GM23338 (cell line): ENCODE measurements around the gene BOLA3. TPM values are rescaled to one million over a fixed set of nuclear protein-coding genes. Genes with fewer than 3 reads are reported as not detected.

Source experiments
- ATAC-seq: fragments of 200-7000 bp; cut with Tn5 transposase; 3 replicates; pipeline ENCODE4 v1.9.1; 2020
- DNase-seq: peaks from one replicate; pipeline ENCODE4 v3.0.0-alpha.2; 2015; ENCODE audit warnings: low spot score
- H2AFZ ChIP-seq: fragments of 200-600 bp; sonication (generic); 2 replicates; pipeline ENCODE4 v1.8.0; 2016; ENCODE audit warnings: antibody characterized with exemption, mild to moderate bottlenecking, moderate library complexity
- H3F3A ChIP-seq: fragments of 200-600 bp; sonication (generic); replicated peaks from 2 replicates; pipeline ENCODE4 v1.8.0; 2017; ENCODE audit warnings: antibody characterized with exemption, mixed run types, low read depth
- H3K27ac ChIP-seq: fragments of 200-600 bp; sonication (generic); 2 replicates; pipeline ENCODE4 v1.6.1; 2016; ENCODE audit warnings: low read depth
- H3K27me3 ChIP-seq: fragments of 200-600 bp; sonication (generic); 2 replicates; pipeline ENCODE4 v1.8.0; 2016; ENCODE audit warnings: mild to moderate bottlenecking, mixed run types, moderate library complexity; ENCODE audit not compliant: insufficient read depth
- H3K36me3 ChIP-seq: fragments of 200-600 bp; sonication (generic); 2 replicates; pipeline ENCODE4 v1.8.0; 2016; ENCODE audit warnings: mild to moderate bottlenecking; ENCODE audit not compliant: insufficient read depth
- H3K4me1 ChIP-seq: fragments of 200-600 bp; sonication (generic); 2 replicates; pipeline ENCODE4 v1.8.0; 2016; ENCODE audit warnings: mild to moderate bottlenecking, moderate library complexity; ENCODE audit not compliant: insufficient read depth
- H3K4me2 ChIP-seq: fragments of 200-600 bp; sonication (generic); 2 replicates; pipeline ENCODE4 v1.7.1; 2017; ENCODE audit warnings: mixed run types
- H3K4me3 ChIP-seq: fragments of 200-600 bp; sonication (generic); 2 replicates; pipeline ENCODE4 v1.6.1; 2016; ENCODE audit warnings: mixed run types
- H3K79me2 ChIP-seq: fragments of 200-600 bp; sonication (generic); replicated peaks from 2 replicates; pipeline ENCODE4 v1.8.0; 2017; ENCODE audit warnings: mild to moderate bottlenecking; ENCODE audit not compliant: insufficient read depth
- H3K9me2 ChIP-seq: fragments of 200-600 bp; sonication (generic); 2 replicates; pipeline ENCODE4 v1.8.0; 2017; ENCODE audit not compliant: insufficient read depth
- H4K20me1 ChIP-seq: fragments of 200-600 bp; sonication (generic); replicated peaks from 2 replicates; pipeline ENCODE4 v1.8.0; 2017; ENCODE audit warnings: mild to moderate bottlenecking; ENCODE audit not compliant: insufficient read depth
- H3K27ac Mint-ChIP-seq: 2 replicates; pipeline ENCODE4 v1.8.0; 2020; ENCODE audit warnings: inconsistent platforms, mild to moderate bottlenecking, moderate library complexity, mixed read lengths
- H3K27me3 Mint-ChIP-seq: 3 replicates; pipeline ENCODE4 v1.8.0; 2022; ENCODE audit warnings: low read depth, mild to moderate bottlenecking, moderate library complexity, mixed read lengths, inconsistent platforms; ENCODE audit not compliant: insufficient read depth, poor library complexity
- H3K36me3 Mint-ChIP-seq: 3 replicates; pipeline ENCODE4 v1.8.0; 2021; ENCODE audit warnings: low read depth, mild to moderate bottlenecking, inconsistent platforms, moderate library complexity, mixed read lengths
- H3K4me1 Mint-ChIP-seq: 3 replicates; pipeline ENCODE4 v1.8.0; 2020; ENCODE audit warnings: mild to moderate bottlenecking, inconsistent platforms, mixed read lengths
- H3K4me3 Mint-ChIP-seq: 3 replicates; pipeline ENCODE4 v1.8.0; 2021; ENCODE audit warnings: moderate library complexity, mild to moderate bottlenecking, inconsistent platforms, mixed read lengths
- H3K9me3 Mint-ChIP-seq: 3 replicates; pipeline ENCODE4 v1.8.0; 2020; ENCODE audit warnings: moderate library complexity, mild to moderate bottlenecking, inconsistent platforms, mixed read lengths
- CREB1 ChIP-seq: fragments of 250-450 bp; sonication (Bioruptor Pico); IDR thresholded peaks from 2 replicates; pipeline ENCODE4 v1.5.0; 2020; ENCODE audit warnings: low read depth, mild to moderate bottlenecking, moderate library complexity
- ETS1 ChIP-seq: IDR thresholded peaks from 2 replicates; pipeline ENCODE4 v1.6.1; 2016; ENCODE audit warnings: antibody characterized with exemption
- EZH2 ChIP-seq: fragments of 200-600 bp; sonication (generic); IDR thresholded peaks from one replicate; pipeline ENCODE4 v1.8.0; 2017; ENCODE audit warnings: antibody characterized with exemption, mild to moderate bottlenecking, low read depth; ENCODE audit not compliant: unreplicated experiment
- EZH2phosphoT487 ChIP-seq: fragments of 200-600 bp; sonication (generic); IDR thresholded peaks from one replicate; pipeline ENCODE4 v1.8.1; 2018; ENCODE audit warnings: antibody characterized with exemption; ENCODE audit not compliant: unreplicated experiment
- JUNB ChIP-seq: IDR thresholded peaks from one replicate; pipeline ENCODE4 v1.6.1; 2016; ENCODE audit warnings: antibody characterized with exemption; ENCODE audit not compliant: unreplicated experiment
- NANOG ChIP-seq: IDR thresholded peaks from 2 replicates; pipeline ENCODE4 v1.6.1; 2016; ENCODE audit warnings: antibody characterized with exemption, borderline replicate concordance
- POLR2AphosphoS5 ChIP-seq: IDR thresholded peaks from 2 replicates; pipeline ENCODE4 v1.6.1; 2016; ENCODE audit warnings: antibody characterized with exemption, low read depth
- STAT1 ChIP-seq: IDR thresholded peaks from one replicate; pipeline ENCODE4 v1.6.1; 2016; ENCODE audit warnings: antibody characterized with exemption; ENCODE audit not compliant: unreplicated experiment
- ZNF114 ChIP-seq: fragments of 250-450 bp; sonication (Bioruptor Pico); IDR thresholded peaks from 2 replicates; pipeline ENCODE4 v1.5.0; 2020; ENCODE audit warnings: mild to moderate bottlenecking, moderate library complexity
- ZNF462 ChIP-seq: fragments of 250-450 bp; sonication (Bioruptor Pico); IDR thresholded peaks from 2 replicates; pipeline ENCODE4 v1.5.0; 2020; ENCODE audit warnings: mild to moderate bottlenecking, moderate library complexity
- polyA plus RNA-seq: library from polyadenylated mRNA; unstranded; fragments of >200 nt; fragmentation: Nextera tagmentation; extraction: Ambion mirVana; gene quantifications from 2 replicates; pipeline ENCODE4 v1.2.1, GENCODE V29; 2016
- total RNA-seq: library from RNA; depleted of rRNA; stranded (reverse); fragments of >200 nt; shearing (Covaris generic); gene quantifications from 2 replicates; pipeline ENCODE4 v1.2.3, GENCODE V29; 2014

Gene BOLA3
- total and polyA plus RNA-seq, 2 experiments from 2014 or later, result 89.8 to 233 TPM

GRCh38 chr2:74107071-74107470, 40.6 kb downstream of the BOLA3 start:
- ATAC-seq (peak; percentile 91), DNase-seq (peak; percentile 70)
- peak overlapping the region; percentile 39 for H3K4me3 ChIP-seq
- H3K36me3 Mint-ChIP-seq, result peaks cover 8% of the 10 kb centered on the region; the same call in 2 of the 3 replicates
- peaks cover 3% of the 10 kb centered on the region; the same call in 1 of the 2 replicates for H3F3A ChIP-seq
- no peaks in the 10 kb centered on the region for H3K9me3 Mint-ChIP-seq
- peak overlapping the region; percentile 76 for H3K27ac Mint-ChIP-seq
- peak overlapping the region; percentile 59 for H3K4me3 Mint-ChIP-seq
- no peaks in the 10 kb centered on the region; the same call in 1 of the 2 replicates for H4K20me1 ChIP-seq
- H3K4me1 Mint-ChIP-seq, result peaks cover 26% of the 10 kb centered on the region
- no peaks in the 10 kb centered on the region for H3K79me2 ChIP-seq
- peaks cover 7% of the 10 kb centered on the region for H3K27me3 Mint-ChIP-seq
- no peaks in the 10 kb centered on the region for H3K36me3 ChIP-seq
- H2AFZ ChIP-seq, result no peak overlapping the region
- no peaks in the 10 kb centered on the region for H3K27me3 ChIP-seq
- no peaks in the 10 kb centered on the region for H3K9me2 ChIP-seq
- TF ChIP-seq STAT1, result no peak
- TF ChIP-seq NANOG, result no peak
- no peak for TF ChIP-seq ZNF114 (CRISPR knock-in tag)
- TF ChIP-seq ETS1, result no peak
- TF ChIP-seq EZH2phosphoT487, result no peak
- no peak for TF ChIP-seq EZH2
- no peak for TF ChIP-seq ZNF462 (CRISPR knock-in tag)
- TF ChIP-seq CREB1 (CRISPR knock-in tag), result no peak
- TF ChIP-seq POLR2AphosphoS5, result no peak
- no peak for TF ChIP-seq JUNB
- H3K27ac ChIP-seq, result peak overlapping the region; percentile 48
- peak overlapping the region; percentile 72 for H3K4me2 ChIP-seq
- H3K4me1 ChIP-seq, result peaks cover 27% of the 10 kb centered on the region
